Gastrocnemius medialis (tissue), 4 donors: ENCODE measurements around the gene GNAQ. TPM values are rescaled to one million over a fixed set of nuclear protein-coding genes. Genes with fewer than 3 reads are reported as not detected.

Experiments used
- ATAC-seq, 2 donors: fragments of 150-250 bp; one replicate each; pipeline ENCODE4 v1.9.1; 2016
- DNase-seq, 2 donors: peaks; one replicate each; pipeline ENCODE4 v3.0.0-alpha.2; 2019
- H3K27ac ChIP-seq, 4 donors: fragments of 200-600 bp; sonication (generic); 1 replicate in 1 of 4; 2 replicates in 3 of 4; pipeline ENCODE4 v1.5.1; 2016 to 2018; ENCODE audit warnings: mild to moderate bottlenecking in 2 of 4, moderate library complexity in 1 of 4
- H3K27me3 ChIP-seq, 3 donors: fragments of 200-600 bp; sonication (generic) in 2 of 3; 1 replicate in 1 of 3; 2 replicates in 2 of 3; pipeline versions ENCODE4 v1.5.1 to v1.6.0; 2016 to 2019; ENCODE audit warnings: mild to moderate bottlenecking in 1 of 3, moderate library complexity in 1 of 3
- H3K36me3 ChIP-seq, 2 donors: fragments of 200-600 bp; sonication (generic) in 1 of 2; one replicate each; pipeline ENCODE4 v1.5.1; 2017 to 2018
- H3K4me1 ChIP-seq, 2 donors: fragments of 200-600 bp; sonication (generic) in 1 of 2; one replicate each; pipeline ENCODE4 v1.5.1; 2016 to 2017; ENCODE audit warnings: mild to moderate bottlenecking in 2 of 2
- H3K4me3 ChIP-seq, 4 donors: fragments of 200-600 bp; sonication (generic) in 3 of 4; 1 replicate in 1 of 4; 2 replicates in 3 of 4; pipeline ENCODE4 v1.5.1; 2016 to 2019; ENCODE audit warnings: mild to moderate bottlenecking in 2 of 4
- H3K9me3 ChIP-seq, 3 donors: fragments of 200-600 bp; sonication (generic) in 2 of 3; 1 replicate in 1 of 3; 2 replicates in 2 of 3; pipeline ENCODE4 v1.5.1; 2016 to 2019
- POLR2A ChIP-seq, 2 donors: fragments of 450-650 bp; IDR thresholded peaks; one replicate each; pipeline ENCODE4 v1.6.1; 2017; ENCODE audit warnings: antibody characterized with exemption in 2 of 2, mild to moderate bottlenecking in 2 of 2, moderate library complexity in 2 of 2
- in situ Hi-C, 4 donors: fragments of 200-750 bp; cut with MboI; loops; one replicate each; pipeline versions ENCODE4 v1.15.0 to v1.8.0; 2017; ENCODE audit warnings: low sequenced_read_pairs in 4 of 4
- intact Hi-C: fragments of 100-400 bp; cut with DNase I; formaldehyde crosslinking; loops from one replicate; pipeline ENCODE4 v1.15.1; 2023; ENCODE audit warnings: low total_unique reads
- total RNA-seq, 4 donors: library from RNA; depleted of rRNA; stranded (reverse); fragments of >200 nt; gene quantifications; one replicate each; pipeline versions ENCODE4 v1.1.0 to v1.2.3, GENCODE V29; 2016
- TF ChIP-seq, protein P1 (sequence below), 5 experiments: fragments of 450-650 bp in 3 of 5; fragments of 200-600 bp in 2 of 5; sonication (generic) in 2 of 5; IDR thresholded peaks in 4 of 5; conservative IDR thresholded peaks in 1 of 5; 1 replicate in 4 of 5; 2 replicates in 1 of 5; pipeline ENCODE4 v1.5.1; 2016 to 2019; ENCODE audit warnings: antibody characterized with exemption in 5 of 5, mild to moderate bottlenecking in 3 of 5, moderate library complexity in 3 of 5

The GNAQ gene
- total RNA-seq, 4 donors from 2014 or later = 11.3 to 25.9 (median 18.7) TPM

- TF ChIP-seq POLR2A (IDR thresholded peaks at IDR 0.05) = no peak
- TF ChIP-seq, protein P1, sequence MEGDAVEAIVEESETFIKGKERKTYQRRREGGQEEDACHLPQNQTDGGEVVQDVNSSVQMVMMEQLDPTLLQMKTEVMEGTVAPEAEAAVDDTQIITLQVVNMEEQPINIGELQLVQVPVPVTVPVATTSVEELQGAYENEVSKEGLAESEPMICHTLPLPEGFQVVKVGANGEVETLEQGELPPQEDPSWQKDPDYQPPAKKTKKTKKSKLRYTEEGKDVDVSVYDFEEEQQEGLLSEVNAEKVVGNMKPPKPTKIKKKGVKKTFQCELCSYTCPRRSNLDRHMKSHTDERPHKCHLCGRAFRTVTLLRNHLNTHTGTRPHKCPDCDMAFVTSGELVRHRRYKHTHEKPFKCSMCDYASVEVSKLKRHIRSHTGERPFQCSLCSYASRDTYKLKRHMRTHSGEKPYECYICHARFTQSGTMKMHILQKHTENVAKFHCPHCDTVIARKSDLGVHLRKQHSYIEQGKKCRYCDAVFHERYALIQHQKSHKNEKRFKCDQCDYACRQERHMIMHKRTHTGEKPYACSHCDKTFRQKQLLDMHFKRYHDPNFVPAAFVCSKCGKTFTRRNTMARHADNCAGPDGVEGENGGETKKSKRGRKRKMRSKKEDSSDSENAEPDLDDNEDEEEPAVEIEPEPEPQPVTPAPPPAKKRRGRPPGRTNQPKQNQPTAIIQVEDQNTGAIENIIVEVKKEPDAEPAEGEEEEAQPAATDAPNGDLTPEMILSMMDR (IDR thresholded peaks at IDR 0.05 in 4 of 5, conservative IDR thresholded peaks at IDR 0.05 in 1 of 5) = no peak
- no peaks in the 10 kb centered on the region for H3K4me1 ChIP-seq
- intact Hi-C loops = no loop called here
- DNase-seq (no peak), ATAC-seq (no peak)
- no peaks in the 10 kb centered on the region for H3K36me3 ChIP-seq
- no peaks in the 10 kb centered on the region for H3K9me3 ChIP-seq
- no peak overlapping the region for H3K27ac ChIP-seq
- H3K27me3 ChIP-seq = no peaks in the 10 kb centered on the region
- in situ Hi-C loops = no loop called here
- H3K4me3 ChIP-seq = no peak overlapping the region
Observed at GRCh38 chr9:77893706-77894105, 137.9 kb downstream of the GNAQ start.

- no peaks in the 10 kb centered on the region for H3K27me3 ChIP-seq
- H3K4me3 ChIP-seq = no peak overlapping the region
- no peaks in the 10 kb centered on the region for H3K9me3 ChIP-seq
- in situ Hi-C loops = no loop called here
- no peaks in the 10 kb centered on the region for H3K36me3 ChIP-seq
- TF ChIP-seq POLR2A (IDR thresholded peaks at IDR 0.05) = no peak
- TF ChIP-seq, protein P1 (IDR thresholded peaks at IDR 0.05 in 4 of 5, conservative IDR thresholded peaks at IDR 0.05 in 1 of 5) = no peak
- DNase-seq (no peak), ATAC-seq (no peak)
- no peaks in the 10 kb centered on the region for H3K4me1 ChIP-seq
- intact Hi-C loops = no loop called here
- H3K27ac ChIP-seq = no peak overlapping the region
Observed at GRCh38 chr9:77892955-77893514, 138.6 kb downstream of the GNAQ start.

GRCh38 chr9:77892171-77892570 is 139.4 kb downstream of the GNAQ start:
- intact Hi-C loops = no loop called here
- ATAC-seq = no peak
- no peak for TF ChIP-seq POLR2A (IDR thresholded peaks at IDR 0.05)
- TF ChIP-seq, protein P1 (IDR thresholded peaks at IDR 0.05 in 4 of 5, conservative IDR thresholded peaks at IDR 0.05 in 1 of 5) = no peak
- Histone ChIP-seq H3K9me3 (no peaks in the 10 kb centered on the region), H3K4me1 (no peaks in the 10 kb centered on the region), H3K27ac (no peak overlapping the region), H3K27me3 (no peaks in the 10 kb centered on the region), H3K36me3 (no peaks in the 10 kb centered on the region), H3K4me3 (no peak overlapping the region)
- in situ Hi-C loops = no loop called here
- DNase-seq = no peak

GRCh38 chr9:77891128-77891800 is 140.3 kb downstream of the GNAQ start:
- no peaks in the 10 kb centered on the region for H3K4me1 ChIP-seq
- no peak for ATAC-seq
- TF ChIP-seq POLR2A (IDR thresholded peaks at IDR 0.05) = no peak
- TF ChIP-seq, protein P1 (IDR thresholded peaks at IDR 0.05 in 4 of 5, conservative IDR thresholded peaks at IDR 0.05 in 1 of 5) = no peak
- no peak overlapping the region for H3K4me3 ChIP-seq
- no peak overlapping the region for H3K27ac ChIP-seq
- in situ Hi-C loops (no loop called here), intact Hi-C loops (no loop called here)
- no peaks in the 10 kb centered on the region for H3K27me3 ChIP-seq
- H3K36me3 ChIP-seq = no peaks in the 10 kb centered on the region
- no peak for DNase-seq
- H3K9me3 ChIP-seq = no peaks in the 10 kb centered on the region
